HCT116 (cell line): ENCODE results near the gene PDE4B. TPM values are rescaled to one million over a fixed set of nuclear protein-coding genes. Genes with fewer than 3 reads are reported as not detected.
"Not testable (repeated sequence)": the region's sequence is repeated elsewhere in the genome, so short reads cannot be mapped to it uniquely, and the experiment has no call there.

ENCODE experiments used
- ATAC-seq: fragments of 200-7000 bp; cut with Tn5 transposase; 2 replicates; pipeline ENCODE4 v1.9.1; 2020; ENCODE audit warnings: mild to moderate bottlenecking, moderate library complexity
- BruUV-seq: library from RNA; stranded (reverse); fragments of 400-500 nt; replicated peaks from 2 replicates; lab custom pipeline; 2021; lab: Mats Ljungman, UMichigan
- CTCF ChIA-PET: fragments of 300-600 bp; sonication (Branson Sonifier 250); formaldehyde crosslinking; loops from one replicate; lab custom pipeline; 2021; ENCODE audit warnings: antibody characterized with exemption; lab: Charles Lee
- POLR2A ChIA-PET: fragments of 300-600, 350-600 bp; sonication (Branson Sonifier 250); formaldehyde crosslinking; loops from one replicate; lab custom pipeline; 2021; ENCODE audit warnings: antibody characterized with exemption; lab: Charles Lee
- RAD21 ChIA-PET, 2 experiments: fragments of 300-600 bp; sonication (Branson Sonifier 250); formaldehyde crosslinking; loops; one replicate each; lab custom pipeline; 2023; ENCODE audit warnings: low total read pairs in 2 of 2; ENCODE audit not compliant: uncharacterized antibody in 2 of 2, unreplicated experiment in 2 of 2, low non-redundant PET in 1 of 2; lab: Charles Lee
- DNase-seq: peaks from one replicate; pipeline ENCODE4 v3.0.0-alpha.2; 2010; ENCODE audit warnings: low read depth, low spot score
- H2AFZ ChIP-seq: fragments of 200-600 bp; shearing (Covaris generic), sonication (generic); 2 replicates; pipeline ENCODE4 v1.6.1; 2017; ENCODE audit warnings: low read depth, mixed run types, mixed read lengths, antibody characterized with exemption, low read length; ENCODE audit not compliant: poor library complexity, severe bottlenecking
- H3K27ac ChIP-seq: 2 replicates; pipeline ENCODE4 v1.5.1; 2012; ENCODE audit warnings: low read depth, low read length
- H3K27me3 ChIP-seq: fragments of 200-600 bp; sonication (generic); 2 replicates; pipeline ENCODE4 v1.6.1; 2016; ENCODE audit warnings: mixed run types, low read length, mixed read lengths; ENCODE audit not compliant: insufficient read depth
- H3K36me3 ChIP-seq, 2 experiments: fragments of 200-500 bp in 1 of 2; fragments of 200-600 bp in 1 of 2; sonication (Bioruptor generic) in 1 of 2; sonication (generic) in 1 of 2; 2 replicates each; pipeline versions ENCODE4 v1.5.1 to v1.6.1; 2014 to 2016; ENCODE audit warnings: low read length in 2 of 2, inconsistent platforms in 1 of 2, mixed read lengths in 1 of 2, mixed run types in 1 of 2; ENCODE audit not compliant: insufficient read depth in 2 of 2, control insufficient read depth in 1 of 2
- H3K4me1 ChIP-seq, 2 experiments: fragments of 200-600 bp in 1 of 2; sonication (generic) in 1 of 2; 2 replicates each; pipeline versions ENCODE4 v1.5.1 to v1.6.1; 2012 to 2017; ENCODE audit warnings: low read length in 2 of 2, inconsistent platforms in 1 of 2, mild to moderate bottlenecking in 1 of 2, mixed read lengths in 1 of 2, mixed run types in 1 of 2, moderate library complexity in 1 of 2; ENCODE audit not compliant: insufficient read depth in 2 of 2, control insufficient read depth in 1 of 2
- H3K4me2 ChIP-seq: fragments of 200-600 bp; sonication (generic); 2 replicates; pipeline ENCODE4 v1.6.1; 2017; ENCODE audit warnings: mixed run types, low read length, mixed read lengths
- H3K4me3 ChIP-seq, 2 experiments: fragments of 200-600 bp in 1 of 2; sonication (generic) in 1 of 2; replicated peaks in 1 of 2; 2 replicates each; pipeline ENCODE4 v1.5.1; 2011 to 2016; ENCODE audit warnings: low read length in 2 of 2, control low read depth in 1 of 2, low read depth in 1 of 2, mild to moderate bottlenecking in 1 of 2, mixed read lengths in 1 of 2, mixed run types in 1 of 2
- H3K79me2 ChIP-seq: fragments of 200-600 bp; sonication (generic); 2 replicates; pipeline ENCODE4 v1.6.1; 2017; ENCODE audit warnings: mild to moderate bottlenecking, mixed run types, low read length, moderate library complexity, mixed read lengths; ENCODE audit not compliant: insufficient read depth
- H3K9ac ChIP-seq: fragments of 200-600 bp; sonication (generic); 2 replicates; pipeline ENCODE4 v1.6.1; 2016; ENCODE audit warnings: low read length, mixed read lengths
- H3K9me2 ChIP-seq: fragments of 200-600 bp; sonication (generic), shearing (Covaris generic); 2 replicates; pipeline ENCODE4 v1.6.1; 2017; ENCODE audit warnings: mixed run types, mild to moderate bottlenecking, moderate library complexity; ENCODE audit not compliant: insufficient read depth
- H3K9me3 ChIP-seq, 2 experiments: fragments of 200-500 bp in 1 of 2; fragments of 200-600 bp in 1 of 2; sonication (Bioruptor generic) in 1 of 2; sonication (generic) in 1 of 2; 2 replicates each; pipeline ENCODE4 v1.6.1; 2014 to 2017; ENCODE audit warnings: low read length in 2 of 2, mixed read lengths in 2 of 2, inconsistent platforms in 1 of 2, low read depth in 1 of 2, mild to moderate bottlenecking in 1 of 2, mixed run types in 1 of 2, moderate library complexity in 1 of 2; ENCODE audit not compliant: control insufficient read depth in 1 of 2, insufficient read depth in 1 of 2
- H4K20me1 ChIP-seq: fragments of 200-600 bp; sonication (generic), shearing (Covaris generic); 2 replicates; pipeline ENCODE4 v1.6.1; 2017; ENCODE audit warnings: mixed run types, mild to moderate bottlenecking, moderate library complexity; ENCODE audit not compliant: insufficient read depth
- CBX3 ChIP-seq: IDR thresholded peaks from 2 replicates; pipeline ENCODE4 v1.6.1; 2012; ENCODE audit warnings: low read depth
- RAD21 ChIP-seq: IDR thresholded peaks from 2 replicates; pipeline ENCODE4 v1.6.1; 2012; ENCODE audit warnings: low read depth, mild to moderate bottlenecking
- SP1 ChIP-seq: IDR thresholded peaks from 2 replicates; pipeline ENCODE4 v1.6.1; 2012; ENCODE audit warnings: low read depth
- TCF7L2 ChIP-seq: IDR thresholded peaks from 2 replicates; pipeline ENCODE4 v1.7.0; 2011; ENCODE audit warnings: borderline replicate concordance, inconsistent platforms; ENCODE audit not compliant: insufficient read depth, insufficient read length; ENCODE audit errors: extremely low read depth
- YY1 ChIP-seq: IDR thresholded peaks from 2 replicates; pipeline ENCODE4 v1.6.1; 2011; ENCODE audit warnings: low read length, low read depth, moderate library complexity, mild to moderate bottlenecking; ENCODE audit not compliant: insufficient replicate concordance; ENCODE audit errors: extremely low read depth
- ZBTB33 ChIP-seq: IDR thresholded peaks from 2 replicates; pipeline ENCODE4 v1.6.1; 2011; ENCODE audit warnings: mild to moderate bottlenecking, low read length, moderate library complexity; ENCODE audit not compliant: insufficient replicate concordance; ENCODE audit errors: extremely low read depth
- intact Hi-C: fragments of 100-400 bp; cut with micrococcal nuclease; formaldehyde crosslinking; loops from 2 replicates; pipeline ENCODE4 v1.10.0; 2022
- total RNA-seq: library from RNA; stranded (reverse); gene quantifications from one replicate; pipeline ENCODE4 v1.2.1, GENCODE V29; 2021; ENCODE audit not compliant: unreplicated experiment
- TF ChIP-seq, protein P1 (sequence below), 3 experiments: fragments of 200-600 bp in 1 of 3; sonication (generic) in 1 of 3; IDR thresholded peaks in 2 of 3; conservative IDR thresholded peaks in 1 of 3; 2 replicates each; pipeline ENCODE4 v1.5.1; 2012 to 2017; ENCODE audit warnings: low read depth in 2 of 3, low read length in 2 of 3, antibody characterized with exemption in 1 of 3, borderline replicate concordance in 1 of 3, control low read depth in 1 of 3, mild to moderate bottlenecking in 1 of 3, mixed read lengths in 1 of 3, mixed run types in 1 of 3, moderate library complexity in 1 of 3; ENCODE audit not compliant: insufficient read depth in 1 of 3

PDE4B gene
- total RNA-seq, 1 experiment from 2014 or later: 76.9 TPM

- TF ChIP-seq SP1 (no peak), TCF7L2 (no peak), CBX3 (no peak), ZBTB33 (no peak), RAD21 (no peak), YY1 (no peak)
- TF ChIP-seq, protein P1, sequence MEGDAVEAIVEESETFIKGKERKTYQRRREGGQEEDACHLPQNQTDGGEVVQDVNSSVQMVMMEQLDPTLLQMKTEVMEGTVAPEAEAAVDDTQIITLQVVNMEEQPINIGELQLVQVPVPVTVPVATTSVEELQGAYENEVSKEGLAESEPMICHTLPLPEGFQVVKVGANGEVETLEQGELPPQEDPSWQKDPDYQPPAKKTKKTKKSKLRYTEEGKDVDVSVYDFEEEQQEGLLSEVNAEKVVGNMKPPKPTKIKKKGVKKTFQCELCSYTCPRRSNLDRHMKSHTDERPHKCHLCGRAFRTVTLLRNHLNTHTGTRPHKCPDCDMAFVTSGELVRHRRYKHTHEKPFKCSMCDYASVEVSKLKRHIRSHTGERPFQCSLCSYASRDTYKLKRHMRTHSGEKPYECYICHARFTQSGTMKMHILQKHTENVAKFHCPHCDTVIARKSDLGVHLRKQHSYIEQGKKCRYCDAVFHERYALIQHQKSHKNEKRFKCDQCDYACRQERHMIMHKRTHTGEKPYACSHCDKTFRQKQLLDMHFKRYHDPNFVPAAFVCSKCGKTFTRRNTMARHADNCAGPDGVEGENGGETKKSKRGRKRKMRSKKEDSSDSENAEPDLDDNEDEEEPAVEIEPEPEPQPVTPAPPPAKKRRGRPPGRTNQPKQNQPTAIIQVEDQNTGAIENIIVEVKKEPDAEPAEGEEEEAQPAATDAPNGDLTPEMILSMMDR (IDR thresholded peaks at IDR 0.05 in 2 of 3, conservative IDR thresholded peaks at IDR 0.05 in 1 of 3; ENCODE audit: borderline replicate concordance in 1 of 3, insufficient read depth in 1 of 3, low read depth in 2 of 3, low read length in 2 of 3): no peak
- H4K20me1 ChIP-seq: no peaks in the 10 kb centered on the region
- no peaks in the 10 kb centered on the region for H3K27me3 ChIP-seq
- 0 out of 2 replicates have a peak, but pooled peaks cover 3% of the 10 kb centered on the region for H3K9me2 ChIP-seq
- ATAC-seq (no peak), DNase-seq (no peak)
- H3K9ac ChIP-seq: no peak overlapping the region
- H2AFZ ChIP-seq: no peak overlapping the region
- H3K4me2 ChIP-seq: no peak overlapping the region
- CTCF ChIA-PET: no interaction called here
- no peaks in the 10 kb centered on the region for H3K4me1 ChIP-seq
- BruUV-seq: no TSS peak
- H3K79me2 ChIP-seq: no peaks in the 10 kb centered on the region
- RAD21 ChIA-PET: no interaction called here
- POLR2A ChIA-PET: no interaction called here
- H3K36me3 ChIP-seq: no peaks in the 10 kb centered on the region
- no peaks in the 10 kb centered on the region for H3K9me3 ChIP-seq
- intact Hi-C loops: no loop called here
- H3K4me3 ChIP-seq: no peak overlapping the region
- no peak overlapping the region for H3K27ac ChIP-seq
These were observed 342.5 kb downstream of the PDE4B start for GRCh38 chr1:66135161-66135560.

GRCh38 chr1:66136423-66136822 lies 343.7 kb downstream of the PDE4B start:
- POLR2A ChIA-PET: not testable (repeated sequence)

More at GRCh38 chr1:66136423-66136822, 343.7 kb downstream of the PDE4B start:
- H3K36me3 ChIP-seq, ATAC-seq, BruUV-seq, H3K4me2 ChIP-seq, CTCF ChIA-PET, H3K9me2 ChIP-seq, H2AFZ ChIP-seq, H3K27ac ChIP-seq, H3K4me1 ChIP-seq, H3K27me3 ChIP-seq, H3K9me3 ChIP-seq, H3K79me2 ChIP-seq, intact Hi-C loops, DNase-seq, H4K20me1 ChIP-seq, H3K4me3 ChIP-seq, H3K9ac ChIP-seq, RAD21 ChIA-PET: not testable (repeated sequence)
